ENCODE measurements around the gene DISP2.

GRCh38 chr15:40328176-40328575 lies 29.8 kb upstream of the DISP2 start:
- no peak for TF ChIP-seq ATF2 (IDR thresholded peaks at IDR 0.05; ENCODE audit: low read length)
- TF ChIP-seq POLR2A (IDR thresholded peaks at IDR 0.05; ENCODE audit: control extremely low read depth in 1 of 2, low read depth in 2 of 2, low read length in 2 of 2), result no peak
- TF ChIP-seq MAFK (IDR thresholded peaks at IDR 0.05; ENCODE audit: low read depth, low read length), result no peak
- no peak for TF ChIP-seq KDM5A (IDR thresholded peaks at IDR 0.05; ENCODE audit: low read length)
- no peak for TF ChIP-seq EP300 (IDR thresholded peaks at IDR 0.05; ENCODE audit: borderline replicate concordance in 1 of 2, low read depth in 2 of 2, low read length in 2 of 2)
- TF ChIP-seq TEAD4 (IDR thresholded peaks at IDR 0.05; ENCODE audit: low read depth, low read length), result 0 out of 2 replicates have a peak, but pooled peaks have one; percentile 35
- TF ChIP-seq CTCF (IDR thresholded peaks at IDR 0.05; ENCODE audit: control extremely low read depth in 1 of 3, insufficient read depth in 1 of 3, low read depth in 1 of 3, low read length in 3 of 3), result no peak

All from H1 (cell line).